Natural killer cell (primary cell): ENCODE measurements around the gene OR9G4. TPM values are rescaled to one million over a fixed set of nuclear protein-coding genes. Genes with fewer than 3 reads are reported as not detected.
A peak's percentile ranks its signal among the peaks of the same experiment; 100 is the strongest.

Experiments
- ATAC-seq, 3 donors: fragments of 150-1000 bp in 2 of 3; fragments of 200-7000 bp in 1 of 3; cut with Tn5 transposase; 1 replicate in 1 of 3; 2 replicates in 2 of 3; pipeline ENCODE4 v1.10.0; 2021; ENCODE audit warnings: mild to moderate bottlenecking in 2 of 3, moderate library complexity in 2 of 3
- DNase-seq, 2 donors: peaks; one replicate each; pipeline versions ENCODE4 v3.0.0 to v3.0.0-alpha.2; 2013 to 2021; ENCODE audit warnings: mixed read lengths in 1 of 2
- H3K27ac ChIP-seq: one replicate; pipeline ENCODE4 v1.5.1; 2013; ENCODE audit warnings: mild to moderate bottlenecking, low read length
- H3K27me3 ChIP-seq: one replicate; pipeline ENCODE4 v1.6.1; 2013; ENCODE audit warnings: low read length; ENCODE audit not compliant: control insufficient read depth, insufficient read depth
- H3K36me3 ChIP-seq: one replicate; pipeline ENCODE4 v1.6.1; 2013; ENCODE audit warnings: low read length; ENCODE audit not compliant: control insufficient read depth, insufficient read depth
- H3K4me1 ChIP-seq: one replicate; pipeline ENCODE4 v1.6.1; 2013; ENCODE audit warnings: low read length; ENCODE audit not compliant: control insufficient read depth, insufficient read depth
- H3K4me3 ChIP-seq: one replicate; pipeline ENCODE4 v1.5.1; 2013; ENCODE audit warnings: low read length
- H3K9me3 ChIP-seq: one replicate; pipeline ENCODE4 v1.6.1; 2013; ENCODE audit warnings: low read length; ENCODE audit not compliant: control insufficient read depth, insufficient read depth
- H3K27ac Mint-ChIP-seq, 2 donors: one replicate each; pipeline ENCODE4 v1.8.0; 2022; ENCODE audit warnings: mild to moderate bottlenecking in 2 of 2, mixed read lengths in 2 of 2, moderate library complexity in 1 of 2
- H3K27me3 Mint-ChIP-seq, 2 donors: one replicate each; pipeline ENCODE4 v1.8.0; 2022; ENCODE audit warnings: low read depth in 2 of 2, mixed read lengths in 2 of 2
- H3K36me3 Mint-ChIP-seq: one replicate; pipeline ENCODE4 v1.8.0; 2022; ENCODE audit warnings: mixed read lengths
- H3K4me1 Mint-ChIP-seq, 2 donors: one replicate each; pipeline ENCODE4 v1.8.0; 2022; ENCODE audit warnings: mixed read lengths in 2 of 2
- H3K4me3 Mint-ChIP-seq: one replicate; pipeline ENCODE4 v1.8.0; 2022; ENCODE audit warnings: mild to moderate bottlenecking, moderate library complexity, mixed read lengths
- H3K9me3 Mint-ChIP-seq, 2 donors: one replicate each; pipeline ENCODE4 v1.8.0; 2022; ENCODE audit warnings: mixed read lengths in 2 of 2
- WGBS: methylation state at CpG from one replicate; pipeline ENCODE4 v1.1.7; 2013; ENCODE audit warnings: missing lambda C conversion rate; ENCODE audit not compliant: insufficient coverage; 5-methylcytosine and 5-hydroxymethylcytosine counted together
- intact Hi-C: fragments of 100-400 bp; cut with micrococcal nuclease; formaldehyde crosslinking; loops from one replicate; pipeline ENCODE4 v1.14.2; 2022
- total RNA-seq, 4 donors: library from RNA; stranded (reverse); fragments of 120-200 nt in 1 of 4; gene quantifications; one replicate each; pipeline versions ENCODE4 v1.2.3 to v1.2.4, GENCODE V29; 2013 to 2022
- TF ChIP-seq, protein P1 (sequence below): fragments of 200-600 bp; IDR thresholded peaks from one replicate; pipeline ENCODE4 v1.8.0; 2022; ENCODE audit warnings: antibody characterized with exemption

Gene OR9G4
- total RNA-seq, 3 donors from 2014 or later (not counting 1 experiment from before 2014, with no cell fraction given), result not detected

DNA sequence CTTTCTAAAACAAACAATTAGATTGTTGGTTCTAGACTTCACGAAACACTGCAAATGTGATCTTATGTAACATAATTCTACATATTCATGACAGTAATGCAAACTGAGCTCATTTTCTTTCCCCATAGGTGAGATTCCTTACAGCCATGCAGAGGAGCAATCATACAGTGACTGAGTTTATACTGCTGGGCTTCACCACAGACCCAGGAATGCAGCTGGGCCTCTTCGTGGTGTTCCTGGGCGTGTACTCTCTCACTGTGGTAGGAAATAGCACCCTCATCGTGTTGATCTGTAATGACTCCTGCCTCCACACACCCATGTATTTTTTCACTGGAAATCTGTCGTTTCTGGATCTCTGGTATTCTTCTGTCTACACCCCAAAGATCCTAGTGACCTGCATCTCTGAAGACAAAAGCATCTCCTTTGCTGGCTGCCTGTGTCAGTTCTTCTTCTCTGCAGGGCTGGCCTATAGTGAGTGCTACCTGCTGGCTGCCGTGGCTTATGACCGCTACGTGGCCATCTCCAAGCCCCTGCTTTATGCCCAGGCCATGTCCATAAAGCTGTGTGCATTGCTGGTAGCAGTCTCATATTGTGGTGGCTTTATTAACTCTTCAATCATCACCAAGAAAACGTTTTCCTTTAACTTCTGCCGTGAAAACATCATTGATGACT is 48.1 kb downstream of the OR9G4 start:
- Mint-ChIP-seq H3K4me3 (no peak overlapping the region), H3K27ac (no peak overlapping the region), H3K27me3 (no peaks in the 10 kb centered on the region), H3K9me3 (peaks cover 13 to 20% of the 10 kb centered on the region in 2 donors), H3K36me3 (no peaks in the 10 kb centered on the region), H3K4me1 (no peaks in the 10 kb centered on the region)
- Histone ChIP-seq H3K4me3 (no peak overlapping the region), H3K4me1 (no peaks in the 10 kb centered on the region), H3K27me3 (no peaks in the 10 kb centered on the region), H3K36me3 (no peaks in the 10 kb centered on the region), H3K9me3 (no peaks in the 10 kb centered on the region), H3K27ac (no peak overlapping the region)
- WGBS, result 57% methylated on average over 10 of the region's 10 CpGs
- intact Hi-C loops, result no loop called here
- DNase-seq (no peak), ATAC-seq (peak in 1 of 3 donors; percentile 47)
- TF ChIP-seq, protein P1, sequence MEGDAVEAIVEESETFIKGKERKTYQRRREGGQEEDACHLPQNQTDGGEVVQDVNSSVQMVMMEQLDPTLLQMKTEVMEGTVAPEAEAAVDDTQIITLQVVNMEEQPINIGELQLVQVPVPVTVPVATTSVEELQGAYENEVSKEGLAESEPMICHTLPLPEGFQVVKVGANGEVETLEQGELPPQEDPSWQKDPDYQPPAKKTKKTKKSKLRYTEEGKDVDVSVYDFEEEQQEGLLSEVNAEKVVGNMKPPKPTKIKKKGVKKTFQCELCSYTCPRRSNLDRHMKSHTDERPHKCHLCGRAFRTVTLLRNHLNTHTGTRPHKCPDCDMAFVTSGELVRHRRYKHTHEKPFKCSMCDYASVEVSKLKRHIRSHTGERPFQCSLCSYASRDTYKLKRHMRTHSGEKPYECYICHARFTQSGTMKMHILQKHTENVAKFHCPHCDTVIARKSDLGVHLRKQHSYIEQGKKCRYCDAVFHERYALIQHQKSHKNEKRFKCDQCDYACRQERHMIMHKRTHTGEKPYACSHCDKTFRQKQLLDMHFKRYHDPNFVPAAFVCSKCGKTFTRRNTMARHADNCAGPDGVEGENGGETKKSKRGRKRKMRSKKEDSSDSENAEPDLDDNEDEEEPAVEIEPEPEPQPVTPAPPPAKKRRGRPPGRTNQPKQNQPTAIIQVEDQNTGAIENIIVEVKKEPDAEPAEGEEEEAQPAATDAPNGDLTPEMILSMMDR, result no peak

DNA sequence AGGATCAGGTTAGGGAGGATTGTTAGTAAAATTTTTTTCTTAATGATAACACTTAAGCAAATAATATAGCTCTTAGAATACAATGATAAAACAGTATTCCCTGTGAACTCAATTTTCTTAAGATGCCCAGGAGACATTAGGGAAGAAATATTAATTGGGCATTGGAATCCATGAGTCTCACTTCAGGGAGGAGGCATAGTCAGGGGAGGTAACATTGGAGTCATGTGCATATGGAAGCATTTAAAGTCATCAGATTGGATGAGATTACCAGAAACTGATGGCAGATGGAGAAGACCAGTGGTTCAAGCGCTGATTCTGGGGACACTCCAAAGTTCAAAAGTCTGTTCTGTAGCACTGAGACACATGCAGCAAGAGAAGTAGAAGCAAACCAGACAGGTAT is 49.7 kb downstream of the OR9G4 start, which contains the start of gene OR9G1:
Gene OR9G1 (plus strand): TSS at position 301 of the 400 bp plus-strand sequence. CDS start 1,293 bp downstream, outside the sequence.
- Histone ChIP-seq H3K36me3 (no peaks in the 10 kb centered on the region), H3K4me3 (no peak within 1 kb of the TSS), H3K9me3 (no peaks in the 10 kb centered on the region), H3K27me3 (no peaks in the 10 kb centered on the region), H3K4me1 (no peaks in the 10 kb centered on the region), H3K27ac (no peak within 1 kb of the TSS)
- WGBS, result 93% methylated on average over 1 of the region's 1 CpG
- TF ChIP-seq, protein P1, result no peak
- Mint-ChIP-seq H3K27ac (no peak within 1 kb of the TSS), H3K36me3 (no peaks in the 10 kb centered on the region), H3K4me3 (no peak within 1 kb of the TSS), H3K4me1 (no peaks in the 10 kb centered on the region), H3K27me3 (no peaks in the 10 kb centered on the region), H3K9me3 (peaks cover 16 to 17% of the 10 kb centered on the region in 2 donors)
- ATAC-seq, result no peak
- intact Hi-C loops, result no loop called here
- no peak for DNase-seq

DNA sequence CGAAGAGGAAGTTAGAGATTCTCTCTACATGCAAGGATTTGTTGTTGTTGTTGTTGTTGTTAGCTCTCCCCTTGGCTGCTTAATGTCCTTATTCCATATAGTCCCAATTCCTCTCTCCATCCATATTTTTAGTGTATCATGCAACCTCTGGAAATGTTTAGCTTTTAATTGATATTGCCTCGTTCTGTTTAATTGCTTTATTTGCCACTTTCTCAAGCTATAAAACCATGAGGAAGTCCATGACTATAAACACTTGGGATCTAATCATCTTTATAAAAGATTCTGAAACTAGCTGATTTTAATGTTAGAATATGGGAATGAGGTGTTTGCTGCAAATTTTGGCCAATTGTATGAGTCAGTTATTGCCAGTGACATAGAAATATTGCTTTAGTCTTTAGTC is 55.1 kb downstream of the OR9G4 start:
- no peaks in the 10 kb centered on the region for H3K27me3 ChIP-seq
- DNase-seq (no peak), ATAC-seq (no peak)
- TF ChIP-seq, protein P1, result no peak
- no peak overlapping the region for H3K4me3 ChIP-seq
- Mint-ChIP-seq H3K36me3 (no peaks in the 10 kb centered on the region), H3K27me3 (no peaks in the 10 kb centered on the region), H3K4me3 (no peak overlapping the region), H3K9me3 (peaks cover 12 to 15% of the 10 kb centered on the region in 2 donors), H3K27ac (no peak overlapping the region), H3K4me1 (no peaks in the 10 kb centered on the region)
- H3K4me1 ChIP-seq, result no peaks in the 10 kb centered on the region
- no peaks in the 10 kb centered on the region for H3K36me3 ChIP-seq
- 100% methylated on average over 1 of the region's 2 CpGs for WGBS
- H3K9me3 ChIP-seq, result peaks cover 3% of the 10 kb centered on the region
- H3K27ac ChIP-seq, result no peak overlapping the region
- intact Hi-C loops, result no loop called here

Other genes with a start within 250 kb of the OR9G4 start
- not detected for gene OR5M11, start 205.4 kb downstream of the OR9G4 start, total RNA-seq
- not detected for gene OR5M10, start 171.0 kb downstream of the OR9G4 start, total RNA-seq
- gene OR5M1, start 133.8 kb downstream of the OR9G4 start, total RNA-seq, result not detected
- gene OR5AP2, start 106.3 kb downstream of the OR9G4 start, total RNA-seq, result not detected
- not detected for gene OR5AR1, start 85.0 kb downstream of the OR9G4 start, total RNA-seq
- gene OR9G1, start 49.6 kb downstream of the OR9G4 start, total RNA-seq, result not detected
- gene OR5AK2, start 240.2 kb upstream of the OR9G4 start, total RNA-seq, result not detected